Occipital lobe (tissue), 2 donors: ENCODE data around the gene TNS1. TPM values are rescaled to one million over a fixed set of nuclear protein-coding genes. Genes with fewer than 3 reads are reported as not detected.

Source experiments
- DNase-seq: peaks from one replicate; lab custom pipeline; 2025; lab: John Stamatoyannopoulos, UW
- total RNA-seq: library from RNA; depleted of rRNA; stranded (reverse); fragments of >200 nt; gene quantifications from one replicate; pipeline ENCODE4 v1.2.3, GENCODE V29; 2014

The TNS1 gene
- total RNA-seq, 1 donor from 2014 or later, result 3.1 TPM

DNA sequence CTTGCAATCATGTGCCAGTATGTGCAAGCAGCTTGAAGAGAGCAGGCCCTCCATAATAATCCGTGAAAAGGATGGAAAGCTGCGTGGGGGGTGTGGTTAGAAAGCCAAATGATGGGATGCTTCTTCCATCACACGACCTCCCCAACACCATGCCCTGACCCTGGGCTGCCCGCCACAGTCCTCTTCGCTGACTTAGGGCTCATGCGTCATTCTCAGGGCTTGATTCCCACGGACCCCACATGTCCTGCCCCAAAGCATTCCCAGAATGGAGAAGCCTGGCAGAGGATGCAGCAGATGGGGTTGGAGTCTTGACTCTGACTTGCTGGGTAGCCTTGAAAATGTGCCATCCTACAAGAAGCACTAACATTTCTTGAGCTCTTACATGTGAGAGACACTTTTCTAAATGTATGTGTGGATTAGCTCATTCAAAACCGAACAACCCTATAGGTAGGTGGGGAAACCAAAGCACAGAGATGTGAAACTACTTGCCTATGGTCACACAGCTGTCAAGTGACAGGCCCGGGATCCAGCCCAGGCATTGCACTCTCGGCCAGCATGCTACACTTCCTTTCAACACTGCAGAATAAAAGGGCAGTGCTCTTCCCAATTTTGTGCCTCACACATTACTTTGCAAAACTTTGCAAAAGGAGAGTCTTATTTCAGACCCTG is 3.7 kb downstream of the TNS1 start:
- no peak for DNase-seq

DNA sequence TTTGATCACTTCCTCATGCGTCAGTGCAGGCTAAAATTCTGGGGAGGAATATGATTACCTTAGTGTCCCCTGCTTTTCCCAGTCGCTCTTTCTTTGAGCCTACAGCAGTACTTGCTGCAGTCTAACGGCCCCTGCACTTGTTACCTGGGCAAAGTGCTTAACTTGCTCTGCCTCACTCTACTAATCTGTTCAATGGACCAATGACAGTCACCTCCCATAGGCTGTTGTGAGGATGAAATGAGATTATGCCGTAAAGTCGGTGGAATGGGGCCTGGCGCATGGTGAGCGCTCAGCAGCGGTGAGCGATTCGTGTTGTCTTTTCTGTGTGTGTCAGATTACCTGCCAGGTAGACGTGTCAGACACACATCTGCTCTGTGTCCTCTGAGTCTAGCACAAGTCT is 5.3 kb downstream of the TNS1 start:
- DNase-seq, result no peak

DNA sequence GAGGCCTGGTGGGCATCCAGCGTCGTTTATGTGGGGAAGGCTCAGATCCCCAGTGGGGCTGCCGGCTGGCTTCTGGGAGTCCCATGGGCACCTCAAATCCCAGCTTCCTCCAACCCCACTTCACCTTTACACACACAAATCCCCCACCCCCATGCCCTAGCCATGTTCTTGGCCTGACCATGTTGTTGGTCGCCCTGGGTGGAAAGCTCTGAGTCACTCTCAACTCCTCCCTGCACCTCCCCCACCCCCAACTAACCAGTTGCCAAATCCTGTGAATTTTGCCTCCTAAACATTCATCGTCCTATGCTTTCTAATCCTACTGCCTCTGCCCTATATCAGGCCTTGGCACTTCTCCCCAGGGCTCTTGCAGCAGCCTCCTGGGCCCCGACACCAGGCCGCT is 6.4 kb downstream of the TNS1 start:
- no peak for DNase-seq

DNA sequence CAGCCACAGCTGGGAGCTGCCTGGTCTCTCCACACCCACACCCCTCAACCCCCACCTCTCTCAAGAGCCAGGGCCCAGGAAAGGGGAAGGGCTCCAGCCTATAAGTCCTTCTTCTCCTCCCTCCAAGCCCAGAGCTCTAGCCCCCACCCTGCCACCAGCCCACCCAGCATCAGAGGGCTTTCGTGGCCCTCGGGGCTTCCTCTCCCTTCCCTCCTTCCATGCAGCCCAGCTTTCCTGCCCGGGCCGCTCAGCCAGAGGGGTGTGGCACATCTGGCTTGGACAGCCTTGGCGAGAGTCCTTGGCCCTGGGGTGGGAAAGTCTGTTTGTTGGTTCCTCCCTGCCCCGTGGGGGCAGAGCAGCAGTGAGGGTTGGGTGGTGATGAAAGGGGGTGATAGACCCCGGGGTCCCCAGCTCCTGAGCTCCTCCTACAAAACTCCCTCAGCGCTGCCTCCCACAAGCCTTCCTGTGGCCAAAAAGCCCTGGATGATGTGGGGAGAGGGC is 7.0 kb downstream of the TNS1 start:
- no peak for DNase-seq

DNA sequence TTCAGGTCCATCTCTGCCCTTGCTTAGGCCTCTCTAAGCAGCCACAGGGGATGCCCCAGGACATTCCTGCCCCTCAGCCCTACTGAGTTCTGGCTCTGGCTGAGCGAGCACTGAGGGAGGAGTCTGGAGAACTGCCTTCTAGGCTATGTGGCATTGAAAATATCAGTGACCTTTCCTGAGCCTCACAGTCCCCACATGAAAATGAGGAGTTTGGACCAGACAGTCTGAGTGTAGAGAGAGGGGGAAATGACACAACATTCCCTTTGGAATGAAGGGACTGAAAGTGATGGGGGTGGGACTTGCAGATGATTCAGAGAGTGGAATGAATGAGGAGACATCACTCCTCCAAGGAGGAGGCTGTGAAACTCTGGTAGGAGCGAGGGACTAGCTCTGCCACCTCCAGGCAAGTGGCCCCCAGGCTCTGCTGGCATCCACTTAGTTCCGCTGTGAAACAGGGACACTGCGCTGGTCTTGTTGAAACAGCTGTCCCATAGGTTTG is 8.0 kb downstream of the TNS1 start:
- no peak for DNase-seq

DNA sequence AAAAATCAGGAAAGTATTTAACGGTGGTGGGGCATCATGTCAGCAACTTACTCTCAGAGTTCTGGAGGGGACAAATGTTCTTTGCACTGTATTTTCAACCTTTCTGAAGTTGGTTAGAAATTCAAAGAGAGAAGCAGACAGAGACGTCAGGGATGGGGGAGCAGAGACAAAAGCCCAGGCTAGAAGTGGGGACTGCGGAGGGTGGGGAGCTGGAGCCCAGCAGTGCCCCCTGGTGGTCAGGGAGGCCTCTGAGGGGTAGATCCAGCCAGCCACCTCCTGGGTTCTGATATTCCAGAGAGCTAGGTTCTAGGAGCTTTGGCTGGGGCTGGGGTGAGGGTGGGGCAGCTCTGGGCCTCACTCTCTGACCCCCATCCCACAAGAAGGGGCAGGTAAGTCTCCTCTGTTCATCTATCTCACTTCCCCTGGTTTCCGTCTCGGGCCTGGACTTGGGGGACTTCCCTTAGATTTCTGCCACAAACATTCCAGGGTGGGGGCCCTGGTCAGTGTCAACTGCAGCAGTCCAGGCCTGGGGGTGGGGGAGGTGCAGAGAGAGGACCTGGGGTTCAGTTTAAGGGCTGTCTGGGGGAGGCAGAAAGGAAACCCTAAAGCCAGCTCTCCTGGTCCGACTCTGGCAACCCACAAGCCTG is 8.9 kb downstream of the TNS1 start:
- DNase-seq, result no peak

DNA sequence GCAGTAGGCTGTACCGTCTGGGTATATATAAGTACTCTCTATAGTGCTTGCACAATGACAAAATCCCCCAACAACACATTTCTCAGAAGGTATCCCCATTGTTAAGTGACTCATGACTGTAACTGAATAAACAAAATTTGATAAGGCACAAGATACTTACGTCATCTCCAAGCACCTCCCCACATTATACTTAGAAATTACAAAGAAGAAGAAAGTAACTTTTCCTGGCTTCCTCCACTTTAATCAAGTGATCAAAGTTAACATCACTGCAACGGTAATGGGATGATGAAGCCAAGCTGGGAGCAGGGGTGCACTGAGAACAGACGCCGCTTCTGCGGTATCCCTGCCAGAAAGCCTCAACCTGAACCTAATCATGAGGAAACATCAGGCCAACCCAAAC is 9.7 kb downstream of the TNS1 start:
- no peak for DNase-seq

DNA sequence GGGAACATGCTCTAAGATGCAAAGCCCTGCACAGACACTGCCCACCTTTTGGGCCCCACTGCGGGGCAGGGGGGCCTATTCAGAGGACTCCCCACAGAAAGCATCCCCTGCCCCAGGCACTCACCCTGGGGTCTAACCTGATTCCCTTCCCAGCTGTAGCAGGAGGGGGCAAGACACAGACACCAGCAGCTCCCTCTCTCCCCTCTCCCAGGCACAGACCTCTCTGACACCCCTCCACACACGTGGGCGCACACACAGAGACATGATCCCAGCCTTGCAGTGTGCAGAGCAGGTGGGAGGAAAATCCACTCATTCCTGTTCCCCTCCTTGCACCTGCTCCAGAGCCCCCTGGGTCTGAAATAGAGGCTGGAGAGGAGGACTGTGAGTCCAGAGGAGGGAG is 10.7 kb downstream of the TNS1 start:
- no peak for DNase-seq

DNA sequence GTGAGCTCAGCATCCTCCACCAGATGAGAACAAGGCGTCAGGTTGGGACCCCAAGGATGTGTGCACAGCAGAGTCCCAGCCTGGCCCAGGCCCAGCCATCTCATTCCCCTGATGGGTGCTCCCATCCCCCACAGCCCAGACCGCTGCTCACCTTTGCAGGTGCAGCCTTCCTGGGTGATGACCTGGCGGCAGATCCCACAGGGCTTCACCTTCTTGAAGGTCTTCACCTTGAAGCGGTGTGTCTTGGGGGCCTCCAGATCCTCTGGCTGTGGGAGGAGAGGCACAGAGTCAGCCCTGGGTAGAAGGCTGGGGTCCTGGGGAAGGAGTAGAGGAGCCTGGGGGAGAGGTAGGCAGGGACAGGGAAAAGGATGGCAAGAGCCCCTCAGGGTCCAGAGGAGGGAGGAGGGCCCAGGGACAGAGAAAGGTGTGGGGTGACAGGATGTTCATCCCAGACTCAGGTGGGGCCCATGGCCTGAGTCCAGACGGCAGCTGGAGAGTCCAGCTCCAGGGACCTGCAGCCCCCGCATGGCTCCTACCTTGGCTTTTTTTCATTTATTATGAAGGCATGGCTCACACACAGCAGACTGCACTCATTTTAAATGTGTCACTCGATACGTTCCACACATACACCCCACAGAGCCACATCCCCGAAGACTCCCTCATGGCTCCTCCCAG is 11.9 kb downstream of the TNS1 start:
- no peak for DNase-seq

DNA sequence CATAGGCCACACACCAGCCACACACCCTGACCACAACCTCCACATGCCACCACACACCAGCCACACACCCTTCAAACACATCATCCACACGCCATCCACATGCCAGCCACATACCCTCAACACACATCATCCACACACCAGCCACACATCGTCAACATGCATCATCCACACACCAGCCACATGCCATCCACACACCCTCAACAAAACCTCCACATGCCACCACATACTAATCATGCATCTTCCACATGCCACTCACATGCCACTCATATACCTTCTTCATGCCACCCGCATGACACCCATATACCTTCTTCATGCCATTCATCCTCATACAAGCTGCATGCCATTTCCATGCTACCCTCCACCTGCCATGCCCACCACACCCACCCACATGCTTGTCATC is 12.4 kb downstream of the TNS1 start:
- no peak for DNase-seq

DNA sequence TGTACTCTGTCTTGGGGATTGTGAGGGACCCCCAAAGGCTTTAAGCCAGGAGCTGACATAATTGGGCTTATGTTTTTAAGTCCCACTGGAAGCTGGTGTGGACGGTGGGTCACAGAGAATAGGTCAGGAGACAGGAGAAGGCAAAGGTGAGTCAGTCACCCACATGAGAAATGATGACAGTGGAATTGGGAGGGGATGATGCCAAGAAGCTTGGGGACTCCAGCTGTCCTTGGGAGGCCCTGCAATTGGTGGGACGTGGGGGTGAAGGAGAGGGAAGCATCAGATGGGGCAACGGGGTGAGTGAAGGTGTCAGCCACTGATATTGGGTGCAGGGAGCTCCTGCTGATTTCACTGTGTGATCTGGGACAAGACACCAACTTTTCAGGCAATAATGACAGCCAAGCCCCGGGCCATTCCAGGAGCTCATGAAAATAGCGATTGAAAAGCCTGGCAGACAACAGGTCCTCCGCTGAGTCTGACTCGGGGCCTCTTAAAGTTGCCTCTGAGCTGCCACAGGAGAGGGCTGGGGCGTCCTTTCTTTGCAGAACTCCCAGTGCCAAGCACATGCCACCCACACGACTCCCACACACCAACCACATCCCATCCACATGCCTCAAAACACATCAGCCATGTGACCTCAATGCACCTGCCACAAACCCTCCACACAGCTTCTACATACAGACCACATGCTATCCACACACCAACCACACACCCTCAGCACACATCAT is 13.4 kb downstream of the TNS1 start:
- no peak for DNase-seq

DNA sequence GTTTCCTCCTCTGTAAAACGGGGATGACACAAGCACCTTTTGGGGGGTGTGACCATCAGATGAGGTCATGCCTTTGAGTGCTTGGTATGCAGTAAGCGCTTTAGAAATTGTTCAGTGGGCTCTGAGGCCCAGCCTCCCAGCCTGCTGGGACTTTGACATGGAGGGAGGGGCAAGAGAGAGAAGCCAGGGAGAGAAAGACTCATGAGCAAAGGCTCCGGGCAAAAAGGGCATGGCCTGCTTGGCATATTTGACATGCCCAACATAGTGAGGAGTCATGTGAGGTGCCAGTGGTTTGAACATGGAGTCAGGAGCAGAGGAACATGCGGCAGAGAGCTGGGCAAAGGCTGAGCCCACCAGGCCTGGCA is 14.0 kb downstream of the TNS1 start:
- no peak for DNase-seq

DNA sequence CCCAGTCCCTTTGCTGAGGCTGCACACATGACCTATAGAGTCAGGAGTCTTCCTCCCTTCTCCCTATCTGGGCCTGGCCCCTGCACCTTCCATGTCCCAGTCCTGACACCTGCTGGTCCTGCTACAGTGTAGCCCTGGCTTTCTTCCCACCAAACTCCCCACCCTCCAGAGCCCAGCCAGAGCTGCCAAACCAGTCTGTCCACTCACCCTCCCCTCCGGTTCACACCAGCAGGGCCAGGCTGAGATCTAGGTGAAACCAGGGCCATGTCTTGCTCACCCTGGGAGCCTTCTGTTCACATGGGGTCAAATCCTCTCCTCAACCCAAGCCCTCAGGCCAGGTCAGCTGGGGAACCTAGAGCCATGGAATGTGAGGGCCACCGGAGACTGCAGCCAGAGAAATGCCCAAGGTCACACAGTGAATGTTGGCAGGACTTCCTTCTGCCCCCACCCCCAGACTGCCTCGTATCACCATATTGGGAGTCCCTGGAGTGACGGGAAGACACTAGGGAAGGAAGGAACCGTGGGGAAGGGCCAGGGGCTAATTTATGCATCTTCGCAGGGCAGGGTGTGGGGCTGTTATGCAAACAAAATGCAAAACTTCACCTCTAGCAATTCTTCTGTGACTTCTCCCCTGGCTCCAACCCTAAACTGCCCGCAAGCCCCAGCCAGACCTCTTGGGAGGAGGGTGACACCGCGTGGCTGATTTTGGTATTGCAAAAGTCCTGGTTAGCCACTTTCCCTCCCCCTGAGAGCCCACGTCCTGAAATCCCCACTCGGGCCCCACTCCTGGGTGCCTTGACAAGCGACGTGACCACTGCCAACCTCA is 14.6 kb downstream of the TNS1 start:
- DNase-seq, result peak; percentile 52

DNA sequence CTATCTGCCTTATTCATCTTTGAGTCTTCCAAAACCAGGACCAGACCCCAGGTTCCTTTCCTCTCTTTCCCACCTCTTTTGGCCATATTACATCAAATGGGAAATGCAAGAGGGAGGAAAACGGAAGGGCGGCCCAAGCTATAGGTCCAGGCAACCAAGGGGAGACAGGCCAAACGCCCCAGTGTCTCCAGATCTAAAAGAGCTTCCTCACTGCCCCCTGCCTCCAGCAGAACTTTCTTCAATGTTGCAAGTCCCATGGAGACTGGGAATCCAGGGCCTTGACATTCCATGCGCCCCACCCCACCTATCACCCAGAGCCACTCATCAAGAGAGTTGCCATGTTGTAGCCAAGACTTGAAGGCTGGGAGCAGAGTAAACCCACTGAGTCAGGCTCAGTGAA is 15.4 kb downstream of the TNS1 start:
- DNase-seq, result no peak

DNA sequence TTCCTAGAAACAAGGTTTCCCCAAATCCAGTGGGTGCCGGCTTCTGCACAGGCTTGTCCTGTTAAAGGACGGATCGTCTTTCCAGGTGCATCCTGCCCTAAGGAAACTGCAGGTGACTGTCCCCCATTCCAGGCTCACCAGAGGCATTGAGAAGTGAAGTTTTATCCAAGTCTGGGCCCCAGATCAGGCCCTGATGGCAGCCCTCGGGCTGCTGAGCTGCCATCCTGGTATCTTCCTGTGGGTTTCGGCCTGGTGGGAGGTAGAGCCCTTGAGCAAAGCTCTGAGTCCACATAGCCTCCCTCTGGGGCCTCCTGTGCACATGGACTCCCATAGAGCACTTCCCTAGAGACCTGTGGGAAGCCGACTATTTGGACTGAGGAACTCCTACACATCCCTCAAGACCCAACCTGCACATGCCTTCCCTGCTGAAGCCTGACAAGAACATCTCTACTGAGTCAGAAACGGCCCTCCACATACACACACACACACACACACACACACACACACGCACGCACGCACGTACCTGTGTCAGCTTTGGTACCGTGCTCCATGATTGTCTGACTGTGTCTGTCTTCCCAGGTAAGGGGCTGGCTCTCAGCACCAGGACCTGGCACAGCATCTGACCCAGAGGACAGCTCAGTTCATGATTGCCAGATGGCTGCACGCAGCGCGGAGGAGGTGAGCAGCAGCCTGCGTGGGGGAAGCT is 16.4 kb downstream of the TNS1 start:
- no peak for DNase-seq

DNA sequence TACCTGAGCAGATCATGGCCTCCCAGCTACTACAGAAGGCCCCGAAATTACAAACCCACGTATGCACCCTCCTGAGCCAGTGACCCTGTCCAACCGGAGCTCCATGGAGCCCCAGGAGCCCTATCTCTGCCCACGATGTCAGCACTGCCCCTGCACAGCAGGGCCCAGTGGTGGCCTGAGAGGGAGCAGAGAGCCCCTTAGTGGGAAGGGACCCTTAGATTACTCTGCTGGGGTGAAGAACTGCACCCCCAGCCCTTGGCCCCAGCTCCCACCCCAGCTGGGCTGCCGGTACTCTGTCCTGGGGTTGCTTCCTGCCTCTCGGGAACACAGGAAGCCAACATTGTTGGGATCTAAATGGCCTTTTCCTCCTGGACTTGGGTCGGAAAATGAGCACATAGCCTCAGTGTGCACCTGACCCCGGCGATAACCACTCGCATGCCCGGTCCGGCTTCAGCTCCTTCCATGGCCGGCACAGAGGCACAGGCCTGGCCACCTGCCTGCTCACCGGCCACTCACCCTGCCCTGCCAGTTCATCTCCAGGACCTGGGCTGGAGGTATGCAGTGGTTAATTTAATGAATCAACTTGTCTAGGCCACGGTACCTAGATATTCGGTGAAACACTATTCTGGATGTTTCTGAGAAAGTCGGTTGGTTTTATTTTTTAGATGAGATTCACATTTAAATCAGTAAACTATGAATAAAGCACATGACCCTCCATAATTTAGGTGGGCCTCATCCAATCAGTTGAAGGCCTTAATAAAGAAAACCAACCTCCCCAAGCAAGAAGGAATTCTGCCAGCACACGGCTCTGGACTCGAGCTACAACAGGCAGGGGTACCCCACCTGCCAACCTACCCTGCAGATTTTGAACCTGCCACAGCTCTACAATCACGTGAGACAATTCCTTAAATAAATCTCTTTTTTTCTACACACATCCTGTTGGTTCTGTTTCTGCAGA is 19.2 kb downstream of the TNS1 start:
- no peak for DNase-seq

DNA sequence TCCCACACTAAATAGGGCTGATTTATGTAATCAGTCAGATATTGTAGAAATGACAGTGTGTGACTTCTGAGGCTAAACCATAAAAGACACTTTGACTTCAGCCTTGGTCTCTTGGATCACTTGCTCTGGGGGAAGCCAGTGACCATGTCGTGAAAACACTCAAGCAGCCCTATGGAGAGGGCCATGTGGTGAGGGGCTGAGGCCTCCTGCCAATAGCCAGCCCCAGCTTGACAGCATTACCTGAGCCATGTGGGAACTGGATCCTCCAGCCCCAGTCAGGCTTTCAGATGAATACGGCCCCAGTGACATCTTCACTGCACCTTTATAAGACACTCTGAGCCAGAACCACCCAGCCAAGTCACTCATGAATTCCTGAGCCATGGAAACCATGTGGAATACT is 20.8 kb downstream of the TNS1 start:
- DNase-seq, result no peak

DNA sequence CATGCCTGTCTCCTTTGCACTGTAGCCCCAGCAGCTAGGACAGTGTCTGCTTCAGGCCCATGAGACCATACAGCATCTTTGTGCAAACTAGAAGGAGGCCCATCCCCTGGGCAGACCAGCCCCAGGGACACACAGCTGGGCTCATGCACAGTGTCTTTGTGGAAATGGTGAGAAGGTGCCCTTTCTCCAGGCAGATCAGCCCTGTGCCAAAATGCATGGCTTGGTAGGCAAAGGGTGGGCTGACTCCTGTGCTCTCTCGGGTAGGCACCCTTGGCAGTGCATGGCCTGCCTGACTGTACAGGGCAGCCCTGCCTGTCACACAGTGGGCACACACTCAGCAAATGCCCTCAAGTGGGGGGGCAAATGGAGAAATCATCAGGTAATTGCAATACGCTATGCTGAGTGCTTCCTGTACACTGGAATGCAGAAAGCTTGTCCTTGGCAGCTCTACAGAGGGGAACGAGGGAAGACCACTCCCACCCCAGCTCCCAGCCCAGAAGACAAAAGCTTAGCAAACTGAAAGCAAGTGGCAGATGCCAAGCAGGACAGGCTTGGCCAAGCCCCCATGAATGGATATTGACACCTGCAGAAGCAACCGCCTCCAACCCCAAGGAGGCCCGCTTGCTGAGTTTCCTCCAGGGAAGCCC is 21.6 kb downstream of the TNS1 start:
- DNase-seq, result no peak

DNA sequence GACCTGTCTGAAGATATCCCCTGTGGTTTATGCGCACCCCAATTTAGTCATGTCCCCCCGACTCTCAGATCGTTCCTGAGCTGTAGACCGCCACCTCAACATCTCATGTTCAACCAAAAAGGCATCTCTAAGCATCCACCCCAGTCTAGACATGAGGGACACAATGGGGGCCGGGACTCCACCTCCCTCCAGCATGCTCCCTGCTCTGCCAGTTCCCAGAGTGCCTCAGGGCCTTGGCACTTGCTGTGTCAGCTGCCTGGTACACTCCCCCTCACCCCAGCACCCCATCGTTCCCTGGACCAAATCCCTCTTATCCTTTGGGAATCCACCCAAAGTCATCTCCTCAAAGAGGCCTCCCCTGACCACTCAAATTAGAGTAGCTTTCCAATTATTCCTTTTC is 22.2 kb downstream of the TNS1 start:
- DNase-seq, result no peak
